ENCODE measurements around the gene PCBD1.

GRCh38 chr10:70843333-70843732 lies 45.0 kb downstream of the PCBD1 start:
- TF ChIP-seq CTCF (IDR thresholded peaks at IDR 0.05) (no peak), POLR2A (IDR thresholded peaks at IDR 0.05) (no peak)

Measured in testis (tissue), 2 donors.